GM12872 (cell line): ENCODE measurements around the gene CCL3.

ENCODE experiments used
- TF ChIP-seq, protein P1 (sequence below): IDR thresholded peaks from 3 replicates; pipeline ENCODE4 v1.5.1; 2011; ENCODE audit warnings: low read depth, mild to moderate bottlenecking, low read length, moderate library complexity; ENCODE audit not compliant: insufficient read depth

The CCL3 gene

GRCh38 chr17:36089888-36090836, at the start of gene CCL3:
Gene CCL3, minus strand, starts transcription at chr17:36090143. Its CDS starts 85 bp downstream, at chr17:36090058.
- TF ChIP-seq, protein P1, sequence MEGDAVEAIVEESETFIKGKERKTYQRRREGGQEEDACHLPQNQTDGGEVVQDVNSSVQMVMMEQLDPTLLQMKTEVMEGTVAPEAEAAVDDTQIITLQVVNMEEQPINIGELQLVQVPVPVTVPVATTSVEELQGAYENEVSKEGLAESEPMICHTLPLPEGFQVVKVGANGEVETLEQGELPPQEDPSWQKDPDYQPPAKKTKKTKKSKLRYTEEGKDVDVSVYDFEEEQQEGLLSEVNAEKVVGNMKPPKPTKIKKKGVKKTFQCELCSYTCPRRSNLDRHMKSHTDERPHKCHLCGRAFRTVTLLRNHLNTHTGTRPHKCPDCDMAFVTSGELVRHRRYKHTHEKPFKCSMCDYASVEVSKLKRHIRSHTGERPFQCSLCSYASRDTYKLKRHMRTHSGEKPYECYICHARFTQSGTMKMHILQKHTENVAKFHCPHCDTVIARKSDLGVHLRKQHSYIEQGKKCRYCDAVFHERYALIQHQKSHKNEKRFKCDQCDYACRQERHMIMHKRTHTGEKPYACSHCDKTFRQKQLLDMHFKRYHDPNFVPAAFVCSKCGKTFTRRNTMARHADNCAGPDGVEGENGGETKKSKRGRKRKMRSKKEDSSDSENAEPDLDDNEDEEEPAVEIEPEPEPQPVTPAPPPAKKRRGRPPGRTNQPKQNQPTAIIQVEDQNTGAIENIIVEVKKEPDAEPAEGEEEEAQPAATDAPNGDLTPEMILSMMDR = no peak

- TF ChIP-seq, protein P1 = no peak
These were observed 46.5 kb upstream of the CCL3 start for GRCh38 chr17:36136439-36136838.

DNA sequence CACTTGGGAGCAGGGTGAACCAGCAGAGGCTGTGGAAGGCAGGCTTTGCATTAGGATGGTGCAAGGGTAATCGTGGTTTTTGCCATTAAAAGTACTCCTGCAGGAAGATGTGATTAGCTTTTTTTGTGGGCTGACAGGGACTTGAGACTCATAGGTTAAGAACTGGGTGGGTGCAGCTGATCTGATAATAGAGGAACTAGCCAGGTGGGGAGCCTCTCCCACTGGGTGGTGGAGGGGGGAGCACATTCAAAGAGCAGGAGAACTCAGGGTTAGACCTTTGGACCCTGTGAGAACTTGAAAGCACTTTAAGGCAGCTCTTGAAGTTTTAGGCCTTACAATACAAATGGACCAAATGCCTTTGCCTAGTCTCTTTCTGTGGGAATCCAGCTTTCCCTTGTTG, 46.1 kb upstream of the CCL3 start:
- TF ChIP-seq, protein P1 = no peak

DNA sequence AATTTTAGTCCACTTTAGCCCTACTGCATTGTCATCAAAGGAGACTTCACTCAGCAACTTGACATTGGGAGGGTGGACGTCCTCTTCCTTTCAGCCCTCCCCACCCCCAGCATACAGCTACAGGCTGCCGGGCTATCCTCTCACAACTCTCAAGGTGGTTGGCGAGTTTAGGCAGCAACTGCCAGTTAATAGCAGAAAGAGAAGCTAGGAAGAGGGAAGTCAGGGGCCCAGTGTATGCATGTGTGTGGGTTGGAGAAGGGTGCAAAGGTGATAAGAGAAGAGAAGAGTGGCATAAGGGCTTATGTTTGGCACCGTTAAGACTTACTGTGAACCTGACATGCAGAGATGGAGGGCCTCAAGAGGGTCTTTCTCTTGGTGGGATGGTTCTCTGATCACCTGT, 45.5 kb upstream of the CCL3 start:
- TF ChIP-seq, protein P1 = no peak

DNA sequence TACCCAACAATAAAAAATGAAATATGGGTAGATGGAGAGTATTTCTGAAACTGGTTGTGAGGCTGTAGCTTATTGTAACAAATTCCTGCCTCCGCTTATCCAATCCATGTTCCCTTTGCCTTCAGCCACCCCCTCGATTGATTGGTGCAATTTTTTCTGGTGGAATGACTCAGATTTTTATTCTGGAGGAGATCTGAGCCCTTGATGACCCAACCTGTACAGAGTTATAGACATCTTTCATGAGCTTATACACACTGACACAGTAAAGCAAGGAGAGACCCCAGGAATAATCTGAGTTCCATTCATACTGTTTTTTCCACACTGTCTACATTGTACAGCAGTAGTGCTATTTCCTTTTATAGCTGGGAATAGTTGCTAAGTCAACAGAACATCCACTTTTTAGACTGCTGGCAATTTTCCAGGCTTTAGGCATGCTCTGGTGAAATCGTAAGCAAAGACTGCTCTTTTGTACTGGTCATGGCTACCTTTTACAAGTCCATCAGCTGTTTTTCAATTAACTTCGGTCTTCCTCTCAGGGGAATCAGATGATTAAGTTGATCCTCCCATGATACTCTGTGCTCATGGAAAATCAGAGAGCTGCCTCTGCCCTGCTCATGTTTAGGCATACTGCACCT, 43.8 kb upstream of the CCL3 start:
- TF ChIP-seq, protein P1 = no peak

- TF ChIP-seq, protein P1 = no peak
These were observed 42.5 kb upstream of the CCL3 start for GRCh38 chr17:36132421-36132831.

- TF ChIP-seq, protein P1 = no peak
These were observed 42.0 kb upstream of the CCL3 start for GRCh38 chr17:36131931-36132330.
